ENCODE results near the gene SLC26A8. TPM values are rescaled to one million over a fixed set of nuclear protein-coding genes. Genes with fewer than 3 reads are reported as not detected.

SLC26A8 gene
- total and polyA plus RNA-seq, 2 of the 13 experiments (the other 11 are each of a cell fraction or from before 2014, with no cell fraction given): 0.46 TPM; not detected in 1

GRCh38 chr6:36050305-36050704 is 25.9 kb upstream of the SLC26A8 start (continued):
- TF ChIP-seq ZNF773 (CRISPR knock-in tag; IDR thresholded peaks at IDR 0.05; ENCODE audit: borderline replicate concordance): no peak
- TF ChIP-seq ZNF441 (CRISPR knock-in tag; IDR thresholded peaks at IDR 0.05; ENCODE audit: borderline replicate concordance): no peak

DNA sequence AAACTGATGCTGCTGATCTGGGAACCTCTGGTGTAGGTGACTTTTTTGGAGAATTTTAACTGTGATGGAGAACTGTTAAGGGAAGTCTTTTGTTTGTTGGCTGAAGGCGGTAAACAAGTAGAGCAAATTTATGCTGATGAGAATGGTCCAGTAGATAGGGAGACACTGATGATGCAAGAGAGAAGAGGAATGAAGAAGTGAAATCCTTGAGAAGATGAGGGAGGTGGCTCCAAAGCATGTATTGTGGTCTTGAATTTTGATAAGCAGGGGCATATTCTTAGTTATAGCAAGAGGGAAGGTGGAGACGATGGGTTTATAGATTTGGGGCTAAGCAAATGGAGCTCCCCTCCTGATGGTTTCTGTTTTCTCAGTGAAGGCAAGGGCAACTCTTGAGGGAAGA is 25.1 kb upstream of the SLC26A8 start:
- Histone ChIP-seq H3K36me3 (replicated peaks in 1 of 2; ENCODE audit: control insufficient read depth in 1 of 2, insufficient read depth in 2 of 2, low read length in 2 of 2) (peaks cover 1 to 24% of the 10 kb centered on the region in 2 experiments; a peak in 3 of 5 replicates), H3K9ac (ENCODE audit: insufficient read depth, low read depth, low read length) (no peak overlapping the region), H3K4me3 (replicated peaks in 1 of 3; ENCODE audit: insufficient read depth in 1 of 3, low read depth in 2 of 3, low read length in 3 of 3) (no peak overlapping the region), H3K27me3 (ENCODE audit: control insufficient read depth in 1 of 2, insufficient read depth in 2 of 2, low read length in 2 of 2) (no peaks in the 10 kb centered on the region), H3K4me2 (ENCODE audit: low read depth, low read length) (no peak overlapping the region), H2AFZ (ENCODE audit: low read length) (no peak overlapping the region), H3K27ac (ENCODE audit: extremely low read length, insufficient read depth, low read length) (no peak overlapping the region), H3K9me3 (ENCODE audit: low read length) (no peaks in the 10 kb centered on the region), H4K20me1 (ENCODE audit: insufficient read depth, low read length) (peaks cover 23% of the 10 kb centered on the region), H3K79me2 (ENCODE audit: insufficient read depth, low read length) (peaks cover 87% of the 10 kb centered on the region), H3K4me1 (ENCODE audit: insufficient read depth, low read length) (0 out of 2 replicates have a peak, but pooled peaks cover 1% of the 10 kb centered on the region)
- ATAC-seq (no peak), FAIRE-seq (no peak), DNase-seq (ENCODE audit: low spot score) (no peak)
- BruUV-seq (replicated peaks): no TSS peak
- in situ Hi-C loops (cut with HindIII; ENCODE audit: extremely low pct_ligation_motif_present, low pct_unique_long_range_greater_than_20kb) (no loop called here), intact Hi-C loops (cut with micrococcal nuclease; ENCODE audit: unreplicated experiment) (no loop called here)
- ChIA-PET CTCF (ENCODE audit: low intra/inter-chr PET ratio, low total read pairs) (no interaction called here), POLR2A (no interaction called here)
- 99% methylated on average over 2 of the region's 2 CpGs for WGBS (ENCODE audit: low lambda C conversion rate)
- TF ChIP-seq HNRNPL (IDR thresholded peaks at IDR 0.05; ENCODE audit: low read depth, low read length): no peak
- peak; percentile 40 for TF ChIP-seq ATF7 (IDR thresholded peaks at IDR 0.05)
- TF ChIP-seq ATF7 (CRISPR knock-in tag; IDR thresholded peaks at IDR 0.05): no peak

GRCh38 chr6:36042618-36043260 is 18.3 kb upstream of the SLC26A8 start:
- peaks cover 95% of the 10 kb centered on the region for H3K79me2 ChIP-seq (ENCODE audit: insufficient read depth, low read length)
- intact Hi-C loops (cut with micrococcal nuclease; ENCODE audit: unreplicated experiment) (no loop called here), in situ Hi-C loops (cut with HindIII; ENCODE audit: extremely low pct_ligation_motif_present, low pct_unique_long_range_greater_than_20kb) (no loop called here)
- no TSS peak for BruUV-seq (replicated peaks)
- H3K4me2 ChIP-seq (ENCODE audit: low read depth, low read length): no peak overlapping the region
- TF ChIP-seq, protein P1, sequence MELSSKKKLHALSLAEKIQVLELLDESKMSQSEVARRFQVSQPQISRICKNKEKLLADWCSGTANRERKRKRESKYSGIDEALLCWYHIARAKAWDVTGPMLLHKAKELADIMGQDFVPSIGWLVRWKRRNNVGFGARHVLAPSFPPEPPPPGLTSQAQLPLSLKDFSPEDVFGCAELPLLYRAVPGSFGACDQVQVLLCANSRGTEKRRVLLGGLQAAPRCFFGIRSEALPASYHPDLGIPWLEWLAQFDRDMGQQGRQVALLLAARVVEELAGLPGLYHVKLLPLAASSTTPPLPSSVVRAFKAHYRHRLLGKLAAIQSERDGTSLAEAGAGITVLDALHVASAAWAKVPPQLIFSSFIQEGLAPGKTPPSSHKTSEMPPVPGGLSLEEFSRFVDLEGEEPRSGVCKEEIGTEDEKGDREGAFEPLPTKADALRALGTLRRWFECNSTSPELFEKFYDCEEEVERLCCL (CRISPR knock-in tag; IDR thresholded peaks at IDR 0.05; ENCODE audit: borderline replicate concordance): no peak
- TF ChIP-seq ONECUT2 (CRISPR knock-in tag; IDR thresholded peaks at IDR 0.05) (no peak), ZNF121 (CRISPR knock-in tag; IDR thresholded peaks at IDR 0.05) (peak; percentile 83)
- 96% methylated on average over 12 of the region's 12 CpGs for WGBS (ENCODE audit: low lambda C conversion rate)
- H3K27me3 ChIP-seq (ENCODE audit: control insufficient read depth in 1 of 2, insufficient read depth in 2 of 2, low read length in 2 of 2): no peaks in the 10 kb centered on the region
- ATAC-seq (no peak), FAIRE-seq (no peak), DNase-seq (ENCODE audit: low spot score) (no peak)
- peaks cover 0 to 1% of the 10 kb centered on the region in 2 experiments; a peak in 1 of 5 replicates for H3K36me3 ChIP-seq (replicated peaks in 1 of 2; ENCODE audit: control insufficient read depth in 1 of 2, insufficient read depth in 2 of 2, low read length in 2 of 2)
- H3K4me1 ChIP-seq (ENCODE audit: insufficient read depth, low read length): peaks cover 43% of the 10 kb centered on the region
- H3K4me3 ChIP-seq (replicated peaks in 1 of 3; ENCODE audit: insufficient read depth in 1 of 3, low read depth in 2 of 3, low read length in 3 of 3): no peak overlapping the region
- H3K9ac ChIP-seq (ENCODE audit: insufficient read depth, low read depth, low read length): no peak overlapping the region
- no peak overlapping the region for H3K27ac ChIP-seq (ENCODE audit: extremely low read length, insufficient read depth, low read length)
- CTCF ChIA-PET (ENCODE audit: low intra/inter-chr PET ratio, low total read pairs): no interaction called here
- no peaks in the 10 kb centered on the region for H3K9me3 ChIP-seq (ENCODE audit: low read length)
- POLR2A ChIA-PET: interaction anchor here (1.1 to 1.6 kb wide), 2 partner anchors 13 to 15 kb away, joined by 3 to 7 read pairs; partner anchors contain the start of gene MAPK14
- peaks cover 58% of the 10 kb centered on the region for H4K20me1 ChIP-seq (ENCODE audit: insufficient read depth, low read length)
- no peak overlapping the region for H2AFZ ChIP-seq (ENCODE audit: low read length)
